SK-N-SH (cell line): Measurements from ENCODE around the gene SLC25A25. TPM values are rescaled to one million over a fixed set of nuclear protein-coding genes. Genes with fewer than 3 reads are reported as not detected.
"Not testable (repeated sequence)": the region's sequence is repeated elsewhere in the genome, so short reads cannot be mapped to it uniquely, and the experiment has no call there.

Experiments
- CTCF ChIA-PET: fragments of 300-600, 350-600 bp; formaldehyde crosslinking; extraction: SDS; loops from one replicate; lab custom pipeline; 2021; lab: Yijun Ruan, JAX
- POLR2A ChIA-PET: fragments of 350-600 bp; sonication (Branson Sonifier 250); formaldehyde crosslinking; extraction: SDS; loops from one replicate; lab custom pipeline; 2020; ENCODE audit warnings: antibody characterized with exemption, inconsistent platforms; lab: Yijun Ruan, JAX
- DNase-seq: peaks from one replicate; pipeline ENCODE4 v3.0.0; 2012
- H2AFZ ChIP-seq: fragments of 200-600 bp; sonication (generic); 2 replicates; pipeline ENCODE4 v1.8.1; 2016; ENCODE audit warnings: antibody characterized with exemption, mild to moderate bottlenecking, low read depth
- H3F3A ChIP-seq: fragments of 200-600 bp; sonication (generic); replicated peaks from 2 replicates; pipeline ENCODE3; 2016; ENCODE audit warnings: antibody characterized with exemption, mild to moderate bottlenecking; ENCODE audit not compliant: insufficient read depth
- H3K27ac ChIP-seq, 2 experiments: fragments of 200-500 bp in 1 of 2; fragments of 200-600 bp in 1 of 2; sonication (Bioruptor generic) in 1 of 2; sonication (generic), shearing (Covaris generic) in 1 of 2; 2 replicates each; pipeline versions ENCODE4 v1.5.1 to v1.6.1; 2014 to 2016; ENCODE audit warnings: low read depth in 2 of 2, inconsistent platforms in 1 of 2, low read length in 1 of 2, mild to moderate bottlenecking in 1 of 2, mixed read lengths in 1 of 2
- H3K27me3 ChIP-seq: fragments of 200-600 bp; sonication (generic), shearing (Covaris generic); 2 replicates; pipeline ENCODE4 v1.6.1; 2016; ENCODE audit warnings: mixed run types; ENCODE audit not compliant: insufficient read depth
- H3K36me3 ChIP-seq, 2 experiments: fragments of 200-500 bp in 1 of 2; fragments of 200-600 bp in 1 of 2; sonication (Bioruptor generic) in 1 of 2; sonication (generic) in 1 of 2; replicated peaks in 1 of 2; 2 replicates each; pipeline versions ENCODE3 to v1.5.1; 2014 to 2016; ENCODE audit warnings: low read length in 1 of 2, mild to moderate bottlenecking in 1 of 2; ENCODE audit not compliant: insufficient read depth in 2 of 2, control insufficient read depth in 1 of 2
- H3K4me1 ChIP-seq, 2 experiments: fragments of 200-500 bp in 1 of 2; fragments of 200-600 bp in 1 of 2; sonication (Bioruptor generic) in 1 of 2; sonication (generic), shearing (Covaris generic) in 1 of 2; 2 replicates each; pipeline versions ENCODE4 v1.5.1 to v1.6.1; 2014 to 2016; ENCODE audit warnings: low read depth in 1 of 2, low read length in 1 of 2, mixed run types in 1 of 2; ENCODE audit not compliant: insufficient read depth in 2 of 2, control insufficient read depth in 1 of 2
- H3K4me2 ChIP-seq: fragments of 200-600 bp; sonication (generic), shearing (Covaris generic); 2 replicates; pipeline ENCODE4 v1.6.1; 2017; ENCODE audit warnings: mixed run types
- H3K4me3 ChIP-seq, 2 experiments: fragments of 200-500 bp in 1 of 2; fragments of 200-600 bp in 1 of 2; sonication (Bioruptor generic) in 1 of 2; sonication (generic), shearing (Covaris generic) in 1 of 2; 2 replicates each; pipeline versions ENCODE4 v1.5.1 to v1.8.1; 2014 to 2016; ENCODE audit warnings: low read depth in 2 of 2, inconsistent platforms in 1 of 2, low read length in 1 of 2, mild to moderate bottlenecking in 1 of 2, mixed read lengths in 1 of 2, moderate library complexity in 1 of 2
- H3K79me2 ChIP-seq: fragments of 200-600 bp; sonication (generic); 2 replicates; pipeline ENCODE4 v1.8.1; 2017; ENCODE audit warnings: mild to moderate bottlenecking; ENCODE audit not compliant: insufficient read depth
- H3K9ac ChIP-seq: fragments of 200-600 bp; sonication (generic); 2 replicates; pipeline ENCODE4 v1.6.1; 2017; ENCODE audit warnings: mixed run types
- H3K9me2 ChIP-seq: fragments of 200-600 bp; sonication (generic); 2 replicates; pipeline ENCODE4 v1.6.1; 2017; ENCODE audit warnings: mixed run types
- H3K9me3 ChIP-seq: fragments of 200-600 bp; sonication (generic); 2 replicates; pipeline ENCODE4 v1.6.1; 2017; ENCODE audit warnings: mixed run types, mild to moderate bottlenecking, moderate library complexity
- H4K20me1 ChIP-seq: fragments of 200-600 bp; sonication (generic); 2 replicates; pipeline ENCODE4 v1.6.1; 2017; ENCODE audit warnings: mild to moderate bottlenecking, mixed run types; ENCODE audit not compliant: insufficient read depth
- CTCF ChIP-seq: fragments of 200-600 bp; sonication (generic); IDR thresholded peaks from 2 replicates; pipeline ENCODE4 v1.6.1; 2017; ENCODE audit warnings: antibody characterized with exemption, mild to moderate bottlenecking, moderate library complexity
- ELF1 ChIP-seq: IDR thresholded peaks from 2 replicates; pipeline ENCODE4 v1.4.0; 2012
- EZH2phosphoT487 ChIP-seq: fragments of 200-600 bp; sonication (generic); IDR thresholded peaks from 2 replicates; pipeline ENCODE4 v1.6.1; 2017; ENCODE audit warnings: low read depth, mixed run types, mild to moderate bottlenecking, antibody characterized with exemption, moderate library complexity, borderline replicate concordance
- GABPA ChIP-seq: IDR thresholded peaks from 2 replicates; pipeline ENCODE4 v1.4.0; 2012; ENCODE audit warnings: low read depth, mild to moderate bottlenecking
- JUND ChIP-seq: IDR thresholded peaks from 2 replicates; pipeline ENCODE4 v1.4.0; 2012
- MXI1 ChIP-seq: IDR thresholded peaks from 2 replicates; pipeline ENCODE4 v1.6.1; 2012; ENCODE audit warnings: mild to moderate bottlenecking, low read depth, low read length, improper control_type of control experiment
- PBX3 ChIP-seq: IDR thresholded peaks from 2 replicates; pipeline ENCODE4; 2012
- SIN3A ChIP-seq: IDR thresholded peaks from 2 replicates; pipeline ENCODE4 v1.6.1; 2012; ENCODE audit warnings: low read depth, mild to moderate bottlenecking, low read length, moderate library complexity, borderline replicate concordance
- TAF1 ChIP-seq: IDR thresholded peaks from 2 replicates; pipeline ENCODE4 v1.6.1; 2012; ENCODE audit warnings: low read depth, mild to moderate bottlenecking, low read length, moderate library complexity, borderline replicate concordance
- TCF12 ChIP-seq: IDR thresholded peaks from 2 replicates; pipeline ENCODE4 v1.4.0; 2012
- USF1 ChIP-seq: IDR thresholded peaks from 2 replicates; pipeline ENCODE4 v1.4.0; 2012; ENCODE audit warnings: low read depth, borderline replicate concordance
- WGBS: methylation state at CpG from one replicate; pipeline ENCODE4 v1.1.6; 2017; ENCODE audit warnings: low lambda C conversion rate; 5-methylcytosine and 5-hydroxymethylcytosine counted together
- polyA plus RNA-seq, 3 experiments: library from polyadenylated mRNA; depleted of rRNA; stranded (reverse); fragments of >200 nt; gene quantifications; 2 replicates each; pipeline ENCODE4 v1.2.3, GENCODE V29; 2012
- TF ChIP-seq, protein P1 (sequence below): fragments of 150-350 bp; IDR thresholded peaks from 2 replicates; pipeline ENCODE4 v1.6.1; 2017; ENCODE audit warnings: antibody characterized with exemption, low read length, low read depth, borderline replicate concordance

The SLC25A25 gene
- polyA plus RNA-seq, 1 of the 3 experiments (the other 2 are of a cell fraction), result 12.1 TPM

- H3K36me3 ChIP-seq, H3K9ac ChIP-seq, H3K27ac ChIP-seq, DNase-seq, H3K4me3 ChIP-seq, POLR2A ChIA-PET, CTCF ChIA-PET, H3K79me2 ChIP-seq, H3K27me3 ChIP-seq, H4K20me1 ChIP-seq, H3F3A ChIP-seq, H3K9me2 ChIP-seq, H3K4me2 ChIP-seq, H3K9me3 ChIP-seq, H2AFZ ChIP-seq: not testable (repeated sequence)
- 69% methylated on average over 8 of the region's 8 CpGs for WGBS
- peaks cover 0 to 11% of the 10 kb centered on the region in 2 experiments; a peak in 1 of 4 replicates for H3K4me1 ChIP-seq
Measured at GRCh38 chr9:128135561-128135960, 67.5 kb downstream of the SLC25A25 start.

DNA sequence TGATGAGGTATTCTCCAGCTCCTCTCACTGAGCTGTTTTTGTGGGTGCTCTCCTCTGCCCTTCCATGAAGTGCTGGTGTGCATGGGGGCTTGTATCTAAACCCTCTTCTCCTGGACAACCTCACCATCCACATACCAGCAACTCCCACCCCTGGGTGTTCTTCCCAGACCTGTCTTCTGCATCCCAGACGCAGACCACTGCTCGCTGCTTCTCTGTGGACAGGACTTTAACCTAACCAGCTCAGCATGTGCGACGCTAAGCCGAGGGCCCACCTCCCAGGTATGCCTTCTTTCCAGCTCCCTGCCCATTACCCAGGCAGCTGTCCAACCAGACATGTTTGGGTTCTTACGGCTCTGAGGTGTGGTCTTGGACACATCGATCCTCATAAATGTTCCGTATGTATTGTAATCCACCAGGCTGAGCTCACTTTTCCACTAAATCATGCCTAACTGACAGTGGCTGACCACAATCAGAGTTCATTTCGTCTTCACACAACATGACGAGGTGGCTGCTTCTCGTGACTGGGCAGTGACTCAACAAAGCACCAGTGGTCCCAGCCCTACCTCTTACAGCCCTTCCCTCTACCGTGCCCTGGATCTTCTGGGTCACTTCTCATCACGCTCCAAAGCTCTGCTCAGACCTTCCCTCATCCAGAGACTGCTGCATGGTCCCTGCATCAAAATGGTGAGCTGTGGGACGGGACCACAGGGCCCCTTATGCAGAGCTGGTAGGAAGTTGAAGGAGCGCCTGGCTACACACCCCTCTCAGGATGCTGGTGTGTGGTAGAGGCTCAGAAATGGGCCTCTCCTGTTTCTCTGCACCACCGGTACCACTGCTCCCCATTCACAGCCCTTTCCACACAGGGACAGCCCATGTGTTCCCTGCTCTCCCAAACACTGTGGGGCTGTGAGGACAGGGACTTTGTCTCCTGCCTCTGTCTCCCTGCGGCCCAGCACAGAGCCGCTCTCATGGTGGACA is 69.1 kb downstream of the SLC25A25 start:
- DNase-seq, result no peak
- Histone ChIP-seq H2AFZ (no peak overlapping the region), H3K27me3 (no peaks in the 10 kb centered on the region), H3K4me1 (peaks cover 0 to 3% of the 10 kb centered on the region in 2 experiments; a peak in 1 of 4 replicates), H3K27ac (no peak overlapping the region), H3K4me2 (no peak overlapping the region), H3K79me2 (no peaks in the 10 kb centered on the region), H3K9ac (no peak overlapping the region), H3K4me3 (no peak overlapping the region), H4K20me1 (no peaks in the 10 kb centered on the region), H3K9me2 (no peaks in the 10 kb centered on the region), H3F3A (no peaks in the 10 kb centered on the region), H3K9me3 (no peaks in the 10 kb centered on the region), H3K36me3 (no peaks in the 10 kb centered on the region)
- CTCF ChIA-PET, result interaction anchor here (1.0 kb wide), 1 partner anchor 19 kb away, joined by 4 read pairs; no protein-coding TSS in a partner anchor
- 79% methylated on average over 18 of the region's 18 CpGs for WGBS
- TF ChIP-seq, protein P1, sequence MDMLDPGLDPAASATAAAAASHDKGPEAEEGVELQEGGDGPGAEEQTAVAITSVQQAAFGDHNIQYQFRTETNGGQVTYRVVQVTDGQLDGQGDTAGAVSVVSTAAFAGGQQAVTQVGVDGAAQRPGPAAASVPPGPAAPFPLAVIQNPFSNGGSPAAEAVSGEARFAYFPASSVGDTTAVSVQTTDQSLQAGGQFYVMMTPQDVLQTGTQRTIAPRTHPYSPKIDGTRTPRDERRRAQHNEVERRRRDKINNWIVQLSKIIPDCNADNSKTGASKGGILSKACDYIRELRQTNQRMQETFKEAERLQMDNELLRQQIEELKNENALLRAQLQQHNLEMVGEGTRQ, result no peak
- peak; percentile 72 for TF ChIP-seq PBX3
- POLR2A ChIA-PET, result no interaction called here

DNA sequence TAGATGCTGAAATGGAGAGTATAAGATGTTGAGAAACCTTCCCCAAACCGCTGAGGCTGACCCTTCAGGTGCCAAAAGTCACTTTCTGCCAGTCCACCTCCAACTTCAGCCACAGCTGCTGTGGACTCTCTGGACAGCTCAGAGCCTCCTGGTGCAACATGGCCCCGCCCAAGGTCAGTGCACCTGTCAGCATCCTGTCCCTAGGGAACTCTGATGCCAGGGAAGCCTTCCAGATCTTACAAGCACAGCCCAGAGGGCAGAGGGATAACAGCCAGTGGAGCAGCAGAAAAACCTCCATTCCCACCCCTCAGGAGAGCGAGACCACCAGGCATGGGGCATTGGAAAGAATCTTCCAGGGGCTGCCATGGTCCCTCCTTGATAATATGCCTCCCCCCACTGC is 70.0 kb downstream of the SLC25A25 start:
- no peak overlapping the region for H3K27ac ChIP-seq
- ChIA-PET POLR2A (no interaction called here), CTCF (no interaction called here)
- H2AFZ ChIP-seq, result no peak overlapping the region
- no peaks in the 10 kb centered on the region for H3K79me2 ChIP-seq
- no peaks in the 10 kb centered on the region for H4K20me1 ChIP-seq
- no peak overlapping the region for H3K4me3 ChIP-seq
- H3K27me3 ChIP-seq, result no peaks in the 10 kb centered on the region
- H3F3A ChIP-seq, result no peaks in the 10 kb centered on the region
- H3K9me3 ChIP-seq, result no peaks in the 10 kb centered on the region
- H3K4me1 ChIP-seq, result peaks cover 0 to 3% of the 10 kb centered on the region in 2 experiments; a peak in 1 of 4 replicates
- no peak for TF ChIP-seq CTCF
- TF ChIP-seq GABPA, result no peak
- no peak for TF ChIP-seq SIN3A
- TF ChIP-seq ELF1, result no peak
- no peak for TF ChIP-seq EZH2phosphoT487
- TF ChIP-seq TAF1, result no peak
- no peak for TF ChIP-seq JUND
- no peak for TF ChIP-seq MXI1
- no peak for TF ChIP-seq TCF12
- no peak for TF ChIP-seq USF1
- no peak overlapping the region for H3K9ac ChIP-seq
- H3K4me2 ChIP-seq, result no peak overlapping the region
- no peaks in the 10 kb centered on the region for H3K36me3 ChIP-seq
- no peaks in the 10 kb centered on the region for H3K9me2 ChIP-seq
- WGBS, result 83% methylated on average over 1 of the region's 3 CpGs
- no peak for DNase-seq
